Lower lobe of right lung (tissue), 2 donors: Measurements from ENCODE around the gene TTN. TPM values are rescaled to one million over a fixed set of nuclear protein-coding genes. Genes with fewer than 3 reads are reported as not detected.
A peak's percentile ranks its signal among the peaks of the same experiment; 100 is the strongest.

Experiments
- ATAC-seq, 2 donors: fragments of 200-7000 bp; cut with Tn5 transposase; one replicate each; pipeline ENCODE4 v1.9.1; 2020 to 2022; ENCODE audit warnings: mild to moderate bottlenecking in 2 of 2, moderate library complexity in 2 of 2
- DNase-seq: peaks from one replicate; pipeline ENCODE4 v3.0.0-alpha.2; 2020
- H3K27ac ChIP-seq: fragments of 200-600 bp; one replicate; pipeline ENCODE4 v1.8.0; 2022
- H3K27me3 ChIP-seq: fragments of 200-600 bp; one replicate; pipeline ENCODE4 v1.8.0; 2022; ENCODE audit warnings: low read depth
- H3K36me3 ChIP-seq: fragments of 200-600 bp; one replicate; pipeline ENCODE4 v1.8.0; 2022; ENCODE audit warnings: mild to moderate bottlenecking
- H3K4me1 ChIP-seq: fragments of 200-600 bp; one replicate; pipeline ENCODE4 v1.8.0; 2022
- H3K4me3 ChIP-seq: fragments of 200-600 bp; one replicate; pipeline ENCODE4 v1.8.0; 2022; ENCODE audit warnings: mild to moderate bottlenecking
- H3K9me3 ChIP-seq: fragments of 200-600 bp; one replicate; pipeline ENCODE4 v1.8.0; 2022
- intact Hi-C: fragments of 100-400 bp; cut with DNase I; formaldehyde crosslinking; loops from one replicate; pipeline ENCODE4 v1.11.0; 2022
- total RNA-seq: library from RNA; stranded (reverse); fragmentation: NEBNext Ultra II Directional; extraction: Animal tissue kit (Norgen Biotek cat#: 25700); gene quantifications from one replicate; pipeline ENCODE4 v1.2.1, GENCODE V29; 2021
- TF ChIP-seq, protein P1 (sequence below): fragments of 200-600 bp; IDR thresholded peaks from one replicate; pipeline ENCODE4 v1.8.0; 2022; ENCODE audit warnings: antibody characterized with exemption, mild to moderate bottlenecking
- donor health status: DM: no; HTN: yes; CAD: no; lungs with severe emphysema.

The TTN gene
- total RNA-seq, 1 donor from 2014 or later, result 40.3 TPM

DNA sequence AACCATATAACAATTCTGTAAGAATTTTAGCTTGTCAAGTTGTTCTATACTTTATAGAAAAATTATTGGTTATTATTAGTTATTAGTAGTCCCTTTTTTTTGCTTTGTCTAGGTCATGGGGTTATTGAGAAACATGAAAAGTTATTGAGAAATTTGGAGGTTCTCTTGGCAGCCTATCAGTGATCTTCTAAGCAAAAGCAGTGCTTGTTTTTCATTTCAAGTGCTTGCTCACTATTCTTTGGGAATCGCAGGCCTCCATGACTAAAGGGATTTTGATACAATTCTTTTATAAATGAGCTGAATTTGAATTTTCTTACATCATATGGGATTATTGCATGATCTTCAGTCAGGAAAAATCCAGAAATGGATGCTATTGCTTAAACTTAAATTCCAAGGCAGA, 301.1 kb downstream of the TTN start:
- Histone ChIP-seq H3K27ac (no peak overlapping the region), H3K36me3 (peaks cover 50% of the 10 kb centered on the region), H3K9me3 (no peaks in the 10 kb centered on the region), H3K27me3 (no peaks in the 10 kb centered on the region), H3K4me3 (no peak overlapping the region), H3K4me1 (peaks cover 4% of the 10 kb centered on the region)
- TF ChIP-seq, protein P1, sequence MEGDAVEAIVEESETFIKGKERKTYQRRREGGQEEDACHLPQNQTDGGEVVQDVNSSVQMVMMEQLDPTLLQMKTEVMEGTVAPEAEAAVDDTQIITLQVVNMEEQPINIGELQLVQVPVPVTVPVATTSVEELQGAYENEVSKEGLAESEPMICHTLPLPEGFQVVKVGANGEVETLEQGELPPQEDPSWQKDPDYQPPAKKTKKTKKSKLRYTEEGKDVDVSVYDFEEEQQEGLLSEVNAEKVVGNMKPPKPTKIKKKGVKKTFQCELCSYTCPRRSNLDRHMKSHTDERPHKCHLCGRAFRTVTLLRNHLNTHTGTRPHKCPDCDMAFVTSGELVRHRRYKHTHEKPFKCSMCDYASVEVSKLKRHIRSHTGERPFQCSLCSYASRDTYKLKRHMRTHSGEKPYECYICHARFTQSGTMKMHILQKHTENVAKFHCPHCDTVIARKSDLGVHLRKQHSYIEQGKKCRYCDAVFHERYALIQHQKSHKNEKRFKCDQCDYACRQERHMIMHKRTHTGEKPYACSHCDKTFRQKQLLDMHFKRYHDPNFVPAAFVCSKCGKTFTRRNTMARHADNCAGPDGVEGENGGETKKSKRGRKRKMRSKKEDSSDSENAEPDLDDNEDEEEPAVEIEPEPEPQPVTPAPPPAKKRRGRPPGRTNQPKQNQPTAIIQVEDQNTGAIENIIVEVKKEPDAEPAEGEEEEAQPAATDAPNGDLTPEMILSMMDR, result no peak
- peak in 1 of 2 donors; percentile 26 for ATAC-seq
- intact Hi-C loops, result no loop called here
- DNase-seq, result no peak

DNA sequence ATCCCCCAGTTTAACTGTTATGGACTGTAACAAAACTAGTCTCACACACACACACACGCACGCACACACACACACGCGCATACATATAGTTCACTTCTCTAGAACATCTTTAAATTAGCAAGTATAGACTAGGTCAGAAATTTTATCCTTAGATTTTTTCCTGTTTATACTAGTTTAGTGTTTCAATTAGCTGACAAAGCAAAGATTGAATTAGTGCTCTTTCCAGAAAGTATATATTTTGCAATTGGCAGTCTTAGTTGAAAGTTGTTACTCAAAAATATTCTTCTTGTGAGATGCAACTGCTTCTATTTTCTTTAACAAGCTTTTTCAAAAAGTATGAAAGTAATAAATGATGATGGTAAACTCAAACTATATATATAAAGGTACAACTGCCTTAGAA, 304.5 kb downstream of the TTN start:
- H3K27ac ChIP-seq, result no peak overlapping the region
- no peak overlapping the region for H3K4me3 ChIP-seq
- no peak for ATAC-seq
- H3K4me1 ChIP-seq, result peaks cover 4% of the 10 kb centered on the region
- no peaks in the 10 kb centered on the region for H3K9me3 ChIP-seq
- intact Hi-C loops, result no loop called here
- H3K27me3 ChIP-seq, result no peaks in the 10 kb centered on the region
- TF ChIP-seq, protein P1, result no peak
- peaks cover 78% of the 10 kb centered on the region for H3K36me3 ChIP-seq
- no peak for DNase-seq

DNA sequence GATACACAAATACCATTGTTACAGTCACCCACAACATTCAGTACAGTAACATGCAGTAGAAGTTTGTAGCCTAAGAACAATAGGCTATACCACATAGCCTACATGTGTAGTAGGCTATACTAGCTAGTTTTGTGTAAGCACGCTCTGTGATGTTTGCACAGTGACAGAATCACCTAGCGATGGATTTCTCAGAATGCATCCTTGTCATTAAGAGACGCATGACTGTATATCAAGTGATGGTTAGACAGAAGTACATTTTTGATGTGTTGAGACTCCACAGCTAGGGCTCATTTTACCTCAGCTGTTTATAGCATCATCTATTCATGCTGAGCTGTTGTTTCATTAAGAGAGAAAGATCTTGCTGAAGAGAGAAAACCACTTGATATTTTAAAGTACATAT, 307.6 kb downstream of the TTN start:
- TF ChIP-seq, protein P1, result no peak
- intact Hi-C loops, result no loop called here
- ATAC-seq (no peak), DNase-seq (no peak)
- H3K27ac ChIP-seq, result no peak overlapping the region
- peaks cover 100% of the 10 kb centered on the region for H3K36me3 ChIP-seq
- H3K4me3 ChIP-seq, result no peak overlapping the region
- no peaks in the 10 kb centered on the region for H3K27me3 ChIP-seq
- no peaks in the 10 kb centered on the region for H3K9me3 ChIP-seq
- no peaks in the 10 kb centered on the region for H3K4me1 ChIP-seq

DNA sequence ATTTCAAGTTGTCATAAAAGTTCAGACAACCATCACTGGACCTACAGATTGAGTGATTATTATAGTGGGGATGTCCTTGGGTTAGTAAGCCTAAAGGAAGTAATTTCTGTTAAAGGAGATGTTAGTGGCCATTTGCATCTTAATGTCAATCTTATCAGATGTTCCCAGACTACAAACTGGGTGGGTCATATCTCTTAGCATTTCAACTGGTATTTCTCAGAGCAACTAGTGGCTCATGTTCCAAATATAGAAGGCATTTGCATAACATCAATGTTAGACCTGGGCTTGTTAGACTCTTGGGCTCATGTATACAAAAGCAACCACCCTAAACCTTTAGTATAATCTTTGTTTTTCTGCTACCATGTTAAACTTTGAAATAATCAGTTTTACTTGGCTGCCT, 309.1 kb downstream of the TTN start:
- no peaks in the 10 kb centered on the region for H3K9me3 ChIP-seq
- peaks cover 99% of the 10 kb centered on the region for H3K36me3 ChIP-seq
- TF ChIP-seq, protein P1, result no peak
- H3K4me3 ChIP-seq, result no peak overlapping the region
- no peak for ATAC-seq
- intact Hi-C loops, result no loop called here
- no peaks in the 10 kb centered on the region for H3K4me1 ChIP-seq
- H3K27ac ChIP-seq, result no peak overlapping the region
- DNase-seq, result no peak
- H3K27me3 ChIP-seq, result no peaks in the 10 kb centered on the region

DNA sequence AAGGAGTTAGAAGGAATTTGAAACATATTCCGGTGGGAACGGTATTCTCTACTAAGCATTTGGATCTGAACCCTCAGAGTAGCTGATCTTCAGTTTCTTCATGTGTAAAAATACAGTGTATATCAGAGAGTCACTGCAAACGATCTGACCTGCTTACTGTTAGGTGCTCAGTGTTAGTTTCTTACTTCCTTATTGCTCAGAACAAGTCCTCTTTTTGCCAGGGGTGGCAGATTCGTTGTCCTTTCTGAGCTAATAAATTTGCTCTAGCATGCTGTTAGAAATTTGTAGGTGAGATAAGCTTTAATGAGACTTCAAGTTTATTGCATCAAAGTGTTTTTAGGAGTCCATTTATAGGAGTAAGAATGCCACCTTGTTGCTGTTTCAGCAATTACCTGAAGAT, 311.2 kb downstream of the TTN start:
- intact Hi-C loops, result no loop called here
- H3K36me3 ChIP-seq, result peaks cover 96% of the 10 kb centered on the region
- no peak overlapping the region for H3K4me3 ChIP-seq
- H3K27me3 ChIP-seq, result no peaks in the 10 kb centered on the region
- H3K27ac ChIP-seq, result no peak overlapping the region
- DNase-seq (no peak), ATAC-seq (no peak)
- TF ChIP-seq, protein P1, result no peak
- H3K9me3 ChIP-seq, result no peaks in the 10 kb centered on the region
- H3K4me1 ChIP-seq, result no peaks in the 10 kb centered on the region

DNA sequence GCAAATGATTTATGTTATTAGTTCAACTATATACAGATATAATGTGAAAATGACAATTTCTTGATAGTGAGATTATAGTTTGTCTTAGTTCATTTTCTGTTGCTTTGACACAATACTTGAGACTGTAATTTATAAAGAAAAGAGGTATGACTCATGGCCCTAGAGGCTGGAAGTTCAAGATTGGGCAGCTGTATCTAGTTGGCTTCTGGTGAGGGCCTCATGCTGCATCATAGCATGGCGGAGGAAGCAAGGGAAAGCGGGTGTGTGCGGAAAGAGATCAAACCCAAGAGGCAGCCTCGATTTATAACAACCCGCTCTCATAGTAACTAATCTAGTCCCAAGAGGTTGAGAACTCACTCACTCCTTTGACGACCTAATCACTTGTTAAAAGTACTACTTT, 315.6 kb downstream of the TTN start:
- intact Hi-C loops, result no loop called here
- DNase-seq, result no peak
- TF ChIP-seq, protein P1, result no peak
- no peaks in the 10 kb centered on the region for H3K4me1 ChIP-seq
- H3K9me3 ChIP-seq, result no peaks in the 10 kb centered on the region
- H3K36me3 ChIP-seq, result peaks cover 73% of the 10 kb centered on the region
- H3K4me3 ChIP-seq, result no peak overlapping the region
- H3K27me3 ChIP-seq, result no peaks in the 10 kb centered on the region
- H3K27ac ChIP-seq, result no peak overlapping the region
- no peak for ATAC-seq
